Fibroblast of skin of left quadriceps (primary cell): ENCODE data around the gene RHPN2.
"Not testable (repeated sequence)": the region's sequence is repeated elsewhere in the genome, so short reads cannot be mapped to it uniquely, and the experiment has no call there.

Experiments
- DNase-seq, 2 experiments: peaks; one replicate each; pipeline ENCODE4 v3.0.0-alpha.2; 2013; ENCODE audit warnings: low read depth in 2 of 2

RHPN2 gene

DNA sequence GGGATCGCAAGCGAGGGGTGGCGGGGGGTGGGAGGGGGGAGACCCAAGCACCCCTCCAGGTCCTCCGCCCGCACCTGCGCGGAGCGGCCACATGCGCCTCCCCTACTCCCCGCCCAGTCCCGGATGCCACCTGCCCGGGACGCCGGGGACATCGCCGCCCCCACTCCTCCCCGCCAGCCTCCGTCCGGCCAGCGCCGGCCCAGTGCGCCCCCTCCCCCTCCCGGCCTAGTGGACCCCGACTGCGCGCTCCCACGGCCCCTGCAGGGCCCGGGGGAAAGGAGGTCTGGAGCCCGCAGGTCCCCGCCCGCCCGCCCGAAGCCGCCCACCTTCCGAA is 263 bp downstream of the RHPN2 start:
- DNase-seq = no peak

DNA sequence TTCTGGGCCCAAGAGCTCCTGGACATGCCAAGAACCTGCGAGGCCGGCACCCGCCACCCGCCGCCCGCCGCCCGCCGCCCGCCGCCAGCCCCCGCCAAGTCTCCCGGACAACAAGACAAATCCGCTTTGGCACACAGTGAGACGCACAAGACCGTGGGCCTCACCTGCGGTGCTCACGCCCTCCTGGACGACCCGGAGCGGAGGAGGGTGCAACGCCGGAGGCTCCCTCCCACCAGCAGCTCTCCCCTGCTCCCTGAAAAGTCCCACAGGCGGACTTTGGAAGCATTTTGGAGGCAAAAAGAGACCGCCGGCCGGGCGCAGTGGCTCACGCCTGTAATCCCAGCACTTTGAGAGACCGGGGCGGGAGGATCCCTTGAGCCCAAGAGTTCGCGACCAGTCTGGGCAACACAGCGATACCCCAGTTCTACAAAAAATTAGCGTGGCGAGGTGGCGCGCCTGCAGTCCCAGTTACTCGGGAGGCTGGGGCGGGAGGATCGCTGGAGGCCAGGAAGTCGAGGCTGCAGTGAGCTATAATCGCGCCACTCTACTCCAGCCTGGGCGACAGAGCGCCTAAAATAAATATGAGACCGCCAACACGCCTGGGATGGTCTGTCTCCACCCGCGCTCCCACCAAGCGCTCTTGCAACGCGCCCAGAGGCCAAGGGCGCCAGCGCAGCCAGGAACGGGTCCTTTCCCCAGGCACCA is 783 bp downstream of the RHPN2 start:
- no peak for DNase-seq

GRCh38 chr19:33063356-33063752 is 1.3 kb downstream of the RHPN2 start:
- DNase-seq = no peak

DNA sequence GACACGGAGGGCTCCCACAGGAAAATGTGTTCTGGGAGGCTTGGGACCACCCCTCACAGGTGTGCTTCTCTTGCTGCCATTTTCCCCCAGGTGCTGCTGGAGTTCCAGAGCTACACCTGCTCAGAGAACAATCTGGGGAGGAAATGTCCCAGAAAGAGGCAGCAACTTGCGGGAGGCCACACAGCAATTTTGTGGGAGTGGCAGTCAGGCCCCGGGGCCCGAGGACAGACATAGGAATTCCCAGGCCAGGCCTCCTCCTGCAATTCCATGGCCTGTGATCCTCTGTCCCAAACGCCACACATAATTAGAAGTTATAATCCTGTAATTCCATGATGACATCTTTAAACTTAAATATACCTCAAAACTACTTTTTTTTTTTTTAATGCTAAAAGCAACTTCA is 1.8 kb downstream of the RHPN2 start:
- DNase-seq = no peak

- no peak for DNase-seq
Measured at GRCh38 chr19:33060586-33060985, 4.1 kb downstream of the RHPN2 start.

- no peak for DNase-seq
Measured at GRCh38 chr19:33055718-33056117, 9.0 kb downstream of the RHPN2 start.

DNA sequence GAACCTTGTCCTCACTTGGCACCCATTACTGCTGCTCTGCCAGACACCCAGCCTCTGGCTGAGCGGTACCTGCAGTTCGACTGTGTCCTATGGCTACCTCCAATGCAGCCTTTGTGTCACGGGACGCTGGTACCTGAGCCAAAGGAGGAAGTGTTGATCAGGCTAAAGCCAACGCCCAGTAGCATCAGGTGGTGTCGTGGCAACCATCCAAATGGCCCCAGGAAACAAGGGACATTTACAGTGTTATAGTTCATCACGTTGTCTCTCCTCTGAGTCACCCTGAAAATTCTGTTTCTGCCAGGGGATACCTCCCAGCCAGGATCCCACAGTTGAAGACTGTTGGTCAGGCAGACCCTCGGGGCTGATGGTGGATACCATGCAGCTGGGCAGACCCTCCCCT is 10.1 kb downstream of the RHPN2 start:
- DNase-seq = no peak

GRCh38 chr19:33052352-33052972 is 12.2 kb downstream of the RHPN2 start:
- DNase-seq = peak in 1 of 2 experiments; percentile 8

DNA sequence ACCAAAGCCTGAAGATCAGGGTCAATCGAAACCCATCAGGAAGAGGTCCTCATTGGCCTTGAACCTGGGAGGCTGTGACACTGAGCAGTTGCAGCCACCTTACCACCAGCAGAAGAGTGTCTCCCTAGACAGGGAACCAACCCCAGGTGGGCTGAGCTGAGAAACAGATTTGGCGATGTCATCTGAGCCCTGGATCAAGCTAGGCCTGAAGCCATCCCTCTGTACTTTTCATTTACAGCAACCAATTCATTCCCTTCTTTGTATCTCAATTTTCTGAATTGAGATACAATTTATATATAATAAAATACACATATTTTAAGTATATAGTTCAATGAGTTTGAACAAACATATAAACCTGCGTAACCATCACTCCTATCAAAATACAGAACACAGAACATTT is 14.6 kb downstream of the RHPN2 start:
- no peak for DNase-seq

DNA sequence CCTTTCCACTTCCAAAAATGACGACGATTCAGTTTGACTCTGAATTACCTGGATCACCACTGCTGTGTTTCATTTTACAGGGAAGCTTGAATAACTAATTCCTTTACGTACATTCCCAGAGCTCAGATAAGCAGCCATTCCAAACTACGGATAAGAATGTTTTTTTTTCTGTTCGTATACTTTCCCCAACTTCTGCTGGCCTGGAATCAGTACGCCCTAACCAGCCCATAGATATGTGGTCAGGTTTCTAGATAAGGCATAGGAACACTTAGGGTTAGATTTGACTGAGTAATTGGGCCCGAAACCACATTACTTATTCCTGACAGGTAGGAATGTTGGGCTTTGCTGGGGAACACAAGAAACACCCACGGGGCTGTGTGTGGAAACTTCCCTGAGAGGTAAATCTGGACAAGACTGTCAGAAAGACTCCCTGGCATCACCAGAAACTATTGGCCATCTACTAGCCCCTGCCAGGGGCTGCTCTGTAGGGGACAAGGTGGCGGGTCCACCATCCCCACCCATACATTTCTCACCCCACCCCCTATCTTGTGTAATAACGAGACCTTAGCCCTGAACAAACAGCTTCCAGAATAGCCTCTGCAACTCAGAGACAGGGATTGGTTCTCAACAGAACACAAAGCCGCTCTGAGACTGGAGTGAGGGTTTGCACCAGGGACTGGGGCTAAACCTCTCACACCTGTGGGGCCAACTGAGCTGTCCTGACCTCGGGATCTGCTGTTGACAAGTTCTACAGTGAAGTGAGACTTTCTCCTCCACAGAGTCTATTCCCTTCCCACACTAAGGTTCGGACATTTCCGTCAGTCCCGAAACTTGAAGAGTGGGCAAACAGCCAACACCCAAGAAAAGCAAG is 15.6 kb downstream of the RHPN2 start:
- no peak for DNase-seq

DNA sequence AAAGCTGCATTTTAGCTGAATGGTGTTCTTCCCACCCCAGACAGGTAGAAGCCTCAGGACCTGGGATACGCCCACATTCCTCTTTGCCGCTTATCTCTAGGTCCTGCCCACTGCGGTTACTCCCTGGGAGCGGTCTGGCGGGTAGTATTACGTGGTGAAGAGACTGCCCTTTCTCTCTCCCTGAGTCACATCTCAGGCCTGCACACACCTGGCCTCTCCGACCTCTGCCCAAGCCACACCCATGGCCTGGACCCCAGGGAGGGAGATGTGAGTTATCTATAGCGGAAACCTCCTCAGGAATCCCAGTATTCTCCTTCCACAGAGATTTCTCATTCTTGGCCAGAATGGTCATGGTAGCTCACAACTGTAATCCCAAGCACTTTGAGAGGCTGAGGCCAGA is 17.3 kb downstream of the RHPN2 start:
- DNase-seq = no peak

DNA sequence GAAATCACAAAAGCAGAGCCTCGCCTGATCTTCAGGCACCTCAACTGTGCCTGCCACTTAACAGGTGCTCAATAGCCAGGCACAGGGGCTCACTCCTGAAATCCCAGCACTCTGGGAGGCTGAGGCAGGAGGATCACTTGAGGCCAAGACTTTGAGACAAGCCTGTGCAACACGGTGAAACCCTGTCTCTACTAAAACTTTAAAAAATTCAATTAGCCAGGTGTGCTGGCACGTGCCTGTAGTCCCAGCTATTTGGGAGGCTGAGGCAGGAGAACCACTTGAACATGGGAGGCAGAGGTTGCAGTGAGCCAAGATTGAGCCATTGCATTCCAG is 22.9 kb downstream of the RHPN2 start:
- DNase-seq = not testable (repeated sequence)

GRCh38 chr19:33040994-33041827 is 23.5 kb downstream of the RHPN2 start:
- DNase-seq = peak in 1 of 2 experiments; percentile 6

DNA sequence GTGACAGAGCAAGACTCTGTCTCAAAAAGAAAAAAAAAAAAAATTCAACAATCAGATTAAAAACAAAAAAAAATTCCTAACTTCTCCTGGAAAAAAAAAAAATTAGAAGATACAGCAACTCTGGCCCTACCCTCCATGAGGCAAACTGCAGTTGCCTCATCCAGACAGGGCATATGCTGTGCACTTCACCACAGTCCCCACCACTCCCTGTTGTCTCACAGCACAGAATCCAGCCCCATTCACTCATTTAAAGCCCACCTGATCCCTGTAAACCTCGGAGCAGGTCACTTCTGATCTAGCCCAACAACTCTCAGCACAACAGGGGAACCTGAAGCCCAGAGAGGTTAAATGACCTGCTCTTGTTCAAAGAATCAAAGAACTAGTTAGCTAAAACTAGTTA is 24.9 kb downstream of the RHPN2 start:
- no peak for DNase-seq

- no peak for DNase-seq
Measured at GRCh38 chr19:33039108-33039599, 25.5 kb downstream of the RHPN2 start.

- DNase-seq = not testable (repeated sequence)
Measured at GRCh38 chr19:33037168-33038025, 27.3 kb downstream of the RHPN2 start.

GRCh38 chr19:33036370-33037167 is 28.1 kb downstream of the RHPN2 start:
- not testable (repeated sequence) for DNase-seq

DNA sequence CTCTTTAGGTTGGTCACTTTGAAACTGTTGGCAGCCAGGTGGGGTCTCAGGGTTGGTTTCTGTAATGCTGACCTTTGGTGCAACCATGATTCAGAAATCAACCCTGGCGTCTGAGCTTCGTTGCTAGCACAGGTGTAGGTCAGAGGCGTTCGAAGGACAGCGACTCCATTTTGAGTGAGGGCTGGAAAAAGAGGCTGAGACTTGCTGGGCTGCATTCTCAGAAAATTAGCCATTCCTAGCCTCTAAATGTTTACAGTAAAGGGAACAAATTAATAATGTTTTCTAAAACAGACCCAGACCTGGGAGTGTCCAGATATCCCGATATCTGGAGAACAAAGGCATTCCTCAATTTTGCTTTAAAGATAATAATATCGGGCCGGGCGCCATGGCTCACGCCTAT is 29.2 kb downstream of the RHPN2 start:
- DNase-seq = no peak

DNA sequence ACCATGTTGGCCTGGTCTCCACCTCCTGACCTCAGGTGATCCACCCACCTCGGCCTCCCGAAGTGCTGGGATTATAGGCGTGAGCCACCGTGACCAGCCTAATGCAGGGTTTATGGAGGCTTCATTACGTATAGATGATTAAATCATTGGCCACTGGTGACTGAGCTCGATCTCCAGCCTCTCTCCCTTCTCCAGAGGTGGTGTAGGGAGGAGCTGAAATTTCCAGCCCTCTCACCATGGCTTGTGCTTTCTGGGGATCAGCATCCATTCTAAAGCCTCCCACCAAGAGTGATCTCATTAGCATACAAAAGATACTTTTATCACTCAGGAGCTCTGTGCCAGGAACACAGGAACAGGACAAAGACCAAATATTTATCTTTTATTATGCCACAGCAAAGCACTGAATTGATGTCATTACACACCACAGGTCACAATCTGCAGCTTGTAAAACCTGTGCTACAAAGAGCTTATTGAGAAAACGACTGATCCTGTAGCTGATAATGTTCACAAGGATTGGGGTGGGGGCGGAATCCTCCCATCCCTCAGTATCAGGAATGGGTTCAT is 32.4 kb downstream of the RHPN2 start:
- no peak for DNase-seq
